OCI-LY7 (cell line): ENCODE measurements around the gene SESN2. TPM values are rescaled to one million over a fixed set of nuclear protein-coding genes. Genes with fewer than 3 reads are reported as not detected.

Source experiments
- BruUV-seq: library from RNA; stranded (reverse); fragments of 400-500 nt; replicated peaks from 2 replicates; lab custom pipeline; 2021; lab: Mats Ljungman, UMichigan
- CTCF ChIA-PET: fragments of 300-600 bp; sonication (Branson Sonifier 250); formaldehyde crosslinking; loops from one replicate; lab custom pipeline; 2022; ENCODE audit warnings: antibody characterized with exemption; ENCODE audit not compliant: unreplicated experiment; lab: Charles Lee
- POLR2A ChIA-PET: fragments of 300-600 bp; sonication (Branson Sonifier 250); formaldehyde crosslinking; loops from one replicate; lab custom pipeline; 2022; ENCODE audit warnings: antibody characterized with exemption; lab: Charles Lee
- DNase-seq: peaks from one replicate; pipeline ENCODE4 v3.0.0-alpha.2; 2015; ENCODE audit warnings: low spot score
- H2AFZ ChIP-seq: fragments of 200-600 bp; sonication (generic), shearing (Covaris generic); 2 replicates; pipeline ENCODE4 v1.6.1; 2014; ENCODE audit warnings: mild to moderate bottlenecking, antibody characterized with exemption, low read length, moderate library complexity
- H3K27ac ChIP-seq: fragments of 200-600 bp; sonication (generic); 2 replicates; pipeline ENCODE4 v1.5.1; 2014; ENCODE audit warnings: mixed run types, low read depth, mild to moderate bottlenecking, moderate library complexity, low read length, inconsistent platforms; ENCODE audit not compliant: poor library complexity, severe bottlenecking
- H3K36me3 ChIP-seq: fragments of 200-600 bp; sonication (generic); 2 replicates; pipeline ENCODE4 v1.6.1; 2014; ENCODE audit warnings: mild to moderate bottlenecking, antibody characterized with exemption, low read length, moderate library complexity, mixed read lengths; ENCODE audit not compliant: insufficient read depth
- H3K4me1 ChIP-seq: fragments of 200-600 bp; sonication (generic); 2 replicates; pipeline ENCODE4 v1.5.1; 2014; ENCODE audit warnings: mild to moderate bottlenecking, low read length; ENCODE audit not compliant: insufficient read depth, poor library complexity, severe bottlenecking
- H3K4me2 ChIP-seq: fragments of 200-600 bp; sonication (generic); 2 replicates; pipeline ENCODE4 v1.6.1; 2014; ENCODE audit warnings: mild to moderate bottlenecking, low read length
- H3K4me3 ChIP-seq: fragments of 200-600 bp; sonication (generic); 2 replicates; pipeline ENCODE4 v1.5.1; 2014; ENCODE audit warnings: mild to moderate bottlenecking, low read depth, low read length; ENCODE audit not compliant: poor library complexity, severe bottlenecking
- H3K79me2 ChIP-seq: fragments of 200-600 bp; sonication (generic); 2 replicates; pipeline ENCODE4 v1.6.1; 2016; ENCODE audit warnings: low read depth, mild to moderate bottlenecking, low read length, moderate library complexity, mixed read lengths; ENCODE audit not compliant: insufficient read depth
- H3K9me2 ChIP-seq: fragments of 200-600 bp; sonication (generic); 2 replicates; pipeline ENCODE4 v1.6.1; 2016; ENCODE audit warnings: mild to moderate bottlenecking, low read length, mixed read lengths; ENCODE audit not compliant: insufficient read depth
- H3K9me3 ChIP-seq: fragments of 200-600 bp; sonication (generic); 2 replicates; pipeline ENCODE4 v1.6.1; 2014; ENCODE audit warnings: mild to moderate bottlenecking, mixed run types, low read length, mixed read lengths
- H4K20me1 ChIP-seq: fragments of 200-600 bp; sonication (generic); 2 replicates; pipeline ENCODE4 v1.6.1; 2014; ENCODE audit warnings: mild to moderate bottlenecking, antibody characterized with exemption, low read length, moderate library complexity, mixed read lengths; ENCODE audit not compliant: insufficient read depth
- CTCF ChIP-seq: fragments of 200-600 bp; sonication (generic); conservative IDR thresholded peaks from 2 replicates; pipeline ENCODE4 v1.5.1; 2014; ENCODE audit warnings: mild to moderate bottlenecking, antibody characterized with exemption, low read length, moderate library complexity, mixed read lengths
- EZH2phosphoT487 ChIP-seq: fragments of 200-600 bp; sonication (generic); IDR thresholded peaks from 2 replicates; pipeline ENCODE4 v1.6.1; 2018; ENCODE audit warnings: low read depth, borderline replicate concordance, mild to moderate bottlenecking, mixed run types, antibody characterized with exemption, low read length, moderate library complexity, mixed read lengths
- intact Hi-C: fragments of 100-400 bp; cut with micrococcal nuclease; formaldehyde crosslinking; loops from one replicate; pipeline ENCODE4 v1.10.0; 2022; ENCODE audit not compliant: unreplicated experiment
- total RNA-seq, 2 experiments: library from RNA; depleted of rRNA in 1 of 2; stranded (reverse); fragments of >200 nt in 1 of 2; shearing (Covaris generic) in 1 of 2; gene quantifications; 2 replicates each; pipeline ENCODE4 v1.2.3, GENCODE V29; 2014 to 2022

Gene SESN2
- total RNA-seq, 2 experiments from 2014 or later = 22.8 to 41.2 TPM

- Histone ChIP-seq H3K79me2 (no peaks in the 10 kb centered on the region), H3K4me3 (no peak overlapping the region), H4K20me1 (no peaks in the 10 kb centered on the region), H3K4me1 (no peaks in the 10 kb centered on the region), H3K36me3 (peaks cover 44% of the 10 kb centered on the region), H3K9me2 (no peaks in the 10 kb centered on the region), H3K4me2 (no peak overlapping the region), H3K9me3 (no peaks in the 10 kb centered on the region), H2AFZ (no peak overlapping the region), H3K27ac (no peak overlapping the region)
- intact Hi-C loops = no loop called here
- CTCF ChIA-PET = no interaction called here
- POLR2A ChIA-PET = no interaction called here
- TF ChIP-seq EZH2phosphoT487 (no peak), CTCF (no peak)
- DNase-seq = no peak
- BruUV-seq = TSS peak; percentile 43
Measured at GRCh38 chr1:28281608-28282425, 22.5 kb downstream of the SESN2 start.

GRCh38 chr1:28282426-28283407 lies 23.4 kb downstream of the SESN2 start:
- Histone ChIP-seq H3K36me3 (peaks cover 42% of the 10 kb centered on the region), H3K27ac (no peak overlapping the region), H2AFZ (no peak overlapping the region), H3K4me2 (no peak overlapping the region), H3K4me1 (no peaks in the 10 kb centered on the region), H3K79me2 (no peaks in the 10 kb centered on the region), H4K20me1 (no peaks in the 10 kb centered on the region), H3K9me3 (no peaks in the 10 kb centered on the region), H3K9me2 (no peaks in the 10 kb centered on the region), H3K4me3 (no peak overlapping the region)
- BruUV-seq = no TSS peak
- POLR2A ChIA-PET = no interaction called here
- intact Hi-C loops = no loop called here
- CTCF ChIA-PET = no interaction called here
- TF ChIP-seq EZH2phosphoT487 = no peak
- no peak for TF ChIP-seq CTCF
- DNase-seq = no peak
